Measurements from ENCODE around the gene NADSYN1. TPM values are rescaled to one million over a fixed set of nuclear protein-coding genes. Genes with fewer than 3 reads are reported as not detected.

NADSYN1 gene
- total RNA-seq, 1 donor from 2014 or later: 45.1 TPM

DNA sequence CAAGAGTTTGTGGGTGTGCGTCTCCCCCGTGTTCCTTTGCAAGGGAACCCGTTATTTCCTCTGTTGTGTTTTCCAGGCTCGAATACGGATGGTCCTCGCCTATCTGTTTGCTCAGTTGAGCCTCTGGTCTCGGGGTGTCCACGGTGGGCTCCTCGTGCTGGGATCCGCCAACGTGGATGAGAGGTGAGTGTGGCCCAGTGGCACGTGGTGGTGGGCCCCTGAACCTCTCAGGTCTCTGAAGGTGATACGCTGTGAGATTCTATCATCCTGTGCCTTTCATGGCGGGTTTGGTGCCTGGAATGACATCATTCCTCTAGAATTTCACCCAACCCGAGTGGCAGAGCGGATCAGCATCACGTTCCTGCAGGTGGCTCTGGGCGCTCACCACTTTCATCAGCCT, 32.5 kb downstream of the NADSYN1 start:
- DNase-seq (ENCODE audit: low read depth, low spot score): no peak
- peaks cover 37% of the 10 kb centered on the region for H3K36me3 Mint-ChIP-seq (ENCODE audit: low read depth)
- TF ChIP-seq, protein P1, sequence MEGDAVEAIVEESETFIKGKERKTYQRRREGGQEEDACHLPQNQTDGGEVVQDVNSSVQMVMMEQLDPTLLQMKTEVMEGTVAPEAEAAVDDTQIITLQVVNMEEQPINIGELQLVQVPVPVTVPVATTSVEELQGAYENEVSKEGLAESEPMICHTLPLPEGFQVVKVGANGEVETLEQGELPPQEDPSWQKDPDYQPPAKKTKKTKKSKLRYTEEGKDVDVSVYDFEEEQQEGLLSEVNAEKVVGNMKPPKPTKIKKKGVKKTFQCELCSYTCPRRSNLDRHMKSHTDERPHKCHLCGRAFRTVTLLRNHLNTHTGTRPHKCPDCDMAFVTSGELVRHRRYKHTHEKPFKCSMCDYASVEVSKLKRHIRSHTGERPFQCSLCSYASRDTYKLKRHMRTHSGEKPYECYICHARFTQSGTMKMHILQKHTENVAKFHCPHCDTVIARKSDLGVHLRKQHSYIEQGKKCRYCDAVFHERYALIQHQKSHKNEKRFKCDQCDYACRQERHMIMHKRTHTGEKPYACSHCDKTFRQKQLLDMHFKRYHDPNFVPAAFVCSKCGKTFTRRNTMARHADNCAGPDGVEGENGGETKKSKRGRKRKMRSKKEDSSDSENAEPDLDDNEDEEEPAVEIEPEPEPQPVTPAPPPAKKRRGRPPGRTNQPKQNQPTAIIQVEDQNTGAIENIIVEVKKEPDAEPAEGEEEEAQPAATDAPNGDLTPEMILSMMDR (conservative IDR thresholded peaks at IDR 0.05): no peak
- H3K4me3 Mint-ChIP-seq: no peak overlapping the region
- no peak overlapping the region for H3K27ac Mint-ChIP-seq (ENCODE audit: unreplicated experiment)
- H3K27me3 Mint-ChIP-seq (ENCODE audit: low read depth): no peaks in the 10 kb centered on the region
- peaks cover 5% of the 10 kb centered on the region for H3K9me3 Mint-ChIP-seq
- peaks cover 13% of the 10 kb centered on the region for H3K4me1 Mint-ChIP-seq

DNA sequence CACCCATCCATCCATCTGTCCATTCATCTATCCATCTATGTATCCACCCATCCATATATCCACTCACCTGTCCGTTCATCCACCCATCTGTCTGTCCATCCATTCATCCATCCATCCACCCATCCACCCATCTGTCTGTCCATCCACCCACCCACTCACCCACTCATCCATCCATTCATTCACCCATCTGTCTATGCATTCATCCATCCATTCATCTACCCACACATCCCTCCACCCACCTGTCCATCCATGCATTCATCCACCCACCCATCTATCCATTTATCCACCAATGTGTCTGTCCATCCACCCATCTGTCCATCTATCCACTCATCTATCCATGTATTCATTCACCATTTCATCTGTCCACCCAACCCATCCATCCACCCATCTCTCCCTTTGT, 33.3 kb downstream of the NADSYN1 start:
- DNase-seq (ENCODE audit: low read depth, low spot score): no peak
- peaks cover 5% of the 10 kb centered on the region for H3K9me3 Mint-ChIP-seq
- H3K4me1 Mint-ChIP-seq: peaks cover 13% of the 10 kb centered on the region
- H3K4me3 Mint-ChIP-seq: no peak overlapping the region
- TF ChIP-seq, protein P1 (conservative IDR thresholded peaks at IDR 0.05): no peak
- no peaks in the 10 kb centered on the region for H3K27me3 Mint-ChIP-seq (ENCODE audit: low read depth)
- H3K36me3 Mint-ChIP-seq (ENCODE audit: low read depth): peaks cover 37% of the 10 kb centered on the region
- peak overlapping the region; percentile 30 for H3K27ac Mint-ChIP-seq (ENCODE audit: unreplicated experiment)

DNA sequence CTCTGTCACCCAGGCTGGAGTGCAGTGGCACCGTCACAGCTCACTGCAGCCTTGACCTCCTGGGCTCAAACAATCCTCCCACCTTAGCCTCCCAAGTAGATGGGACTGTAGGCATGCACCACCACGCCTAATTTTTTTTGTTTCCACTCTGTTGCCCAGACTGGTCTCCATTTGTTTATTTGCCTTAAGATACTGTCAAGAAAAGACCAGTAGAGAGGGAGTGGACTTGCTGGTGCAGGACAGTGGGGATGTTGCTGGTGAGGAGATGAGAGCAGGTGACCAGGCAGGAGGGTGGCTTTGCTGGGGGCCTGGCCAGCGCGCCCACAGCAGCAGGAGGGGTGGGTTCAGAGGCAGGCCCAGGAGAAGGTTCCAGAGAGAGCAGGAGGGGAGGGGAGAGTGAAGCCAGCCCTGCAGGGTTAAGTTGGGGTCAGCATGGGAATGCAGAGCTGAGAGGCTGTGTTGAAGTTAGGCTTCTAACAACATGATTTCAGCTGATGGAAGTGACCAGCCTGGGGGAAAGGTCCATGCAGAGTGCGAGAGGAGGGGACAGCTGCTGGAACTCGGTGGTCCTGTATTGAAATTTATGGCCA, 35.8 kb downstream of the NADSYN1 start:
- peaks cover 5% of the 10 kb centered on the region for H3K9me3 Mint-ChIP-seq
- no peak for DNase-seq (ENCODE audit: low read depth, low spot score)
- H3K36me3 Mint-ChIP-seq (ENCODE audit: low read depth): peaks cover 27% of the 10 kb centered on the region
- no peaks in the 10 kb centered on the region for H3K27me3 Mint-ChIP-seq (ENCODE audit: low read depth)
- H3K27ac Mint-ChIP-seq (ENCODE audit: unreplicated experiment): no peak overlapping the region
- no peak overlapping the region for H3K4me3 Mint-ChIP-seq
- TF ChIP-seq, protein P1 (conservative IDR thresholded peaks at IDR 0.05): no peak
- peaks cover 13% of the 10 kb centered on the region for H3K4me1 Mint-ChIP-seq

DNA sequence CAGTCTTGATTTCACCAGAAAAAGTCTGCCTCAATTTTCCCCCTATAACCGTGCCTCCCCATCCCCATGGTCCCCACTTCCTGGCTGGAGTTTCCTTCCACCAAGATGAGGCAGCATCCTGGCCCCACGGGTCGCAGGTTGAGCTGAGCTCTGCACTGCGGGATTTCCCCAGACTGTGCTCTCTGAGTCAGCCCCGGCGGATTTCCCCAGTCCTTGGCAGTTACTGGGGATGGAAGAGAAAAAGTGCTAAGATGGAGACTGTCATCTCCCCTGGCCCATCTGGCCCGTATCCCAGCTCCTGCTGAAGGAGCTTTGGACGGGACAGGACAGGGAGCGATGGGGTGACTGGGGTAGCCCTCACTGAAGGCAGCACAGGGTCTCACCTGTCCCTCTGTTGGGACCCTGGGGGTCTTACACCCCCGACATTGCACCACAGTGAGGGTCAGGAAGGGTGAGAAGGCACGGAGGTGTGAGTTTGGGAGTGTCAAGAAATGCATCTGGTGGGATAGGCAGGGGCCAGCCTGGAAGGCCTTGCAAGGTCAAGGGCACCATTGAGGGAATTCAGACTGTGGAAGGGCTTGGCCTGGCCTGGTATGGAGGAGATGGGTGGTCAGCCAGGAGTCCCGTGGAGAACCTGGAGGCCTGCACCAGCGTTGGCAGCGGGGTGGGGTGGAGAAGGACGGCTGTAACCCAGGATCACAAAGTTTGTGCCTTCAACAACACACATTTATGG, 36.5 kb downstream of the NADSYN1 start:
- H3K4me3 Mint-ChIP-seq: no peak overlapping the region
- peaks cover 5% of the 10 kb centered on the region for H3K9me3 Mint-ChIP-seq
- peaks cover 26% of the 10 kb centered on the region for H3K36me3 Mint-ChIP-seq (ENCODE audit: low read depth)
- H3K4me1 Mint-ChIP-seq: peaks cover 13% of the 10 kb centered on the region
- H3K27me3 Mint-ChIP-seq (ENCODE audit: low read depth): no peaks in the 10 kb centered on the region
- no peak for DNase-seq (ENCODE audit: low read depth, low spot score)
- TF ChIP-seq, protein P1 (conservative IDR thresholded peaks at IDR 0.05): no peak
- H3K27ac Mint-ChIP-seq (ENCODE audit: unreplicated experiment): peak overlapping the region; percentile 6

DNA sequence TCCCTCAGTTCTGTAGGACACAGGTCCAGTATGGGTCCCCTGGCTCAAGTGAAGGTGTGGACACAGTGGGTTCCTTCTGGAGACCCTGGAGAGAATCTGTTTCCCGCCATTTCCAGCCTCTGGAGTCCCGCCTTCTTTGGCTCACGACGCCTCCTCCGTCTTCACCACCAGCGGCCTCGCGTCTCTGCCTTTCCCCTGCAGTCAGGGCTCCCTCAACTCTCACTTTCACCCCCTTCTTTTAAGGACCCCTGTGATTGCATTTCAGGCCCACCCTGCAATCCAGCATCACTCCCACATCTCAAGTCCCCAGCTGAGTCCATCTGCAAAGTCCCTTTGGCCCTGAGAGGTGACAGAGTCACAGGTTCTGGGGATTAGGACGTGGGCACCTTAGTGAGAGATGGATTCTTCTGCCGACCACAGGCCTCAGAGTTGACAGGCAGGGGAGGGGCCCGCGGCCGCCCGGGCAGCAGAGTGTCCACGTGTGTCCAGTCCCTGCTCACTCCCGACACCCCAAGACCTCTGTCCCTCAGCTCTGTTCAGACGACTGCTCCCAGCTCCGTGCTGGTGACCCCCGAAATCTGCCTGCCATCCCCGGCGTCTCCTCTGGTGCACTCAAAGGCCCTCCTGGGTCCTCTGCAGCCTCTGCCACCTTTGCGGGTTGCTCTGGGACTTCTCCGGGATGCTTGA, 37.2 kb downstream of the NADSYN1 start:
- TF ChIP-seq, protein P1 (conservative IDR thresholded peaks at IDR 0.05): no peak
- Mint-ChIP-seq H3K27ac (ENCODE audit: unreplicated experiment) (no peak overlapping the region), H3K9me3 (peaks cover 5% of the 10 kb centered on the region), H3K4me3 (no peak overlapping the region), H3K27me3 (ENCODE audit: low read depth) (no peaks in the 10 kb centered on the region), H3K36me3 (ENCODE audit: low read depth) (peaks cover 25% of the 10 kb centered on the region), H3K4me1 (peaks cover 13% of the 10 kb centered on the region)
- no peak for DNase-seq (ENCODE audit: low read depth, low spot score)
